SK-N-SH (cell line): Measurements from ENCODE around the gene MIDN. TPM values are rescaled to one million over a fixed set of nuclear protein-coding genes. Genes with fewer than 3 reads are reported as not detected.
A peak's percentile ranks its signal among the peaks of the same experiment; 100 is the strongest.

Source experiments
- CTCF ChIA-PET: fragments of 300-600, 350-600 bp; formaldehyde crosslinking; extraction: SDS; loops from one replicate; lab custom pipeline; 2021; lab: Yijun Ruan, JAX
- POLR2A ChIA-PET: fragments of 350-600 bp; sonication (Branson Sonifier 250); formaldehyde crosslinking; extraction: SDS; loops from one replicate; lab custom pipeline; 2020; ENCODE audit warnings: antibody characterized with exemption, inconsistent platforms; lab: Yijun Ruan, JAX
- DNase-seq: peaks from one replicate; pipeline ENCODE4 v3.0.0; 2012
- H2AFZ ChIP-seq: fragments of 200-600 bp; sonication (generic); 2 replicates; pipeline ENCODE4 v1.8.1; 2016; ENCODE audit warnings: antibody characterized with exemption, mild to moderate bottlenecking, low read depth
- H3F3A ChIP-seq: fragments of 200-600 bp; sonication (generic); replicated peaks from 2 replicates; pipeline ENCODE3; 2016; ENCODE audit warnings: antibody characterized with exemption, mild to moderate bottlenecking; ENCODE audit not compliant: insufficient read depth
- H3K27ac ChIP-seq, 2 experiments: fragments of 200-500 bp in 1 of 2; fragments of 200-600 bp in 1 of 2; sonication (Bioruptor generic) in 1 of 2; sonication (generic), shearing (Covaris generic) in 1 of 2; 2 replicates each; pipeline versions ENCODE4 v1.5.1 to v1.6.1; 2014 to 2016; ENCODE audit warnings: low read depth in 2 of 2, inconsistent platforms in 1 of 2, low read length in 1 of 2, mild to moderate bottlenecking in 1 of 2, mixed read lengths in 1 of 2
- H3K27me3 ChIP-seq: fragments of 200-600 bp; sonication (generic), shearing (Covaris generic); 2 replicates; pipeline ENCODE4 v1.6.1; 2016; ENCODE audit warnings: mixed run types; ENCODE audit not compliant: insufficient read depth
- H3K36me3 ChIP-seq, 2 experiments: fragments of 200-500 bp in 1 of 2; fragments of 200-600 bp in 1 of 2; sonication (Bioruptor generic) in 1 of 2; sonication (generic) in 1 of 2; replicated peaks in 1 of 2; 2 replicates each; pipeline versions ENCODE3 to v1.5.1; 2014 to 2016; ENCODE audit warnings: low read length in 1 of 2, mild to moderate bottlenecking in 1 of 2; ENCODE audit not compliant: insufficient read depth in 2 of 2, control insufficient read depth in 1 of 2
- H3K4me1 ChIP-seq, 2 experiments: fragments of 200-500 bp in 1 of 2; fragments of 200-600 bp in 1 of 2; sonication (Bioruptor generic) in 1 of 2; sonication (generic), shearing (Covaris generic) in 1 of 2; 2 replicates each; pipeline versions ENCODE4 v1.5.1 to v1.6.1; 2014 to 2016; ENCODE audit warnings: low read depth in 1 of 2, low read length in 1 of 2, mixed run types in 1 of 2; ENCODE audit not compliant: insufficient read depth in 2 of 2, control insufficient read depth in 1 of 2
- H3K4me2 ChIP-seq: fragments of 200-600 bp; sonication (generic), shearing (Covaris generic); 2 replicates; pipeline ENCODE4 v1.6.1; 2017; ENCODE audit warnings: mixed run types
- H3K4me3 ChIP-seq, 2 experiments: fragments of 200-500 bp in 1 of 2; fragments of 200-600 bp in 1 of 2; sonication (Bioruptor generic) in 1 of 2; sonication (generic), shearing (Covaris generic) in 1 of 2; 2 replicates each; pipeline versions ENCODE4 v1.5.1 to v1.8.1; 2014 to 2016; ENCODE audit warnings: low read depth in 2 of 2, inconsistent platforms in 1 of 2, low read length in 1 of 2, mild to moderate bottlenecking in 1 of 2, mixed read lengths in 1 of 2, moderate library complexity in 1 of 2
- H3K79me2 ChIP-seq: fragments of 200-600 bp; sonication (generic); 2 replicates; pipeline ENCODE4 v1.8.1; 2017; ENCODE audit warnings: mild to moderate bottlenecking; ENCODE audit not compliant: insufficient read depth
- H3K9ac ChIP-seq: fragments of 200-600 bp; sonication (generic); 2 replicates; pipeline ENCODE4 v1.6.1; 2017; ENCODE audit warnings: mixed run types
- H3K9me2 ChIP-seq: fragments of 200-600 bp; sonication (generic); 2 replicates; pipeline ENCODE4 v1.6.1; 2017; ENCODE audit warnings: mixed run types
- H3K9me3 ChIP-seq: fragments of 200-600 bp; sonication (generic); 2 replicates; pipeline ENCODE4 v1.6.1; 2017; ENCODE audit warnings: mixed run types, mild to moderate bottlenecking, moderate library complexity
- H4K20me1 ChIP-seq: fragments of 200-600 bp; sonication (generic); 2 replicates; pipeline ENCODE4 v1.6.1; 2017; ENCODE audit warnings: mild to moderate bottlenecking, mixed run types; ENCODE audit not compliant: insufficient read depth
- EP300 ChIP-seq, 2 experiments: IDR thresholded peaks; 2 replicates each; pipeline versions ENCODE4 v1.4.0 to v1.6.1; 2012; ENCODE audit warnings: borderline replicate concordance in 1 of 2, low read depth in 1 of 2, low read length in 1 of 2
- FOXJ3 ChIP-seq: sonication (generic); formaldehyde crosslinking; IDR thresholded peaks from 2 replicates; pipeline ENCODE4 v1.5.1; 2020; ENCODE audit warnings: mild to moderate bottlenecking, missing genetic modification reagents
- JUND ChIP-seq: IDR thresholded peaks from 2 replicates; pipeline ENCODE4 v1.4.0; 2012
- MEF2A ChIP-seq: IDR thresholded peaks from 2 replicates; pipeline ENCODE4 v1.4.0; 2012; ENCODE audit warnings: low read depth, borderline replicate concordance
- RAD21 ChIP-seq: IDR thresholded peaks from 2 replicates; pipeline ENCODE4 v1.6.1; 2012; ENCODE audit warnings: mild to moderate bottlenecking, low read length
- RXRA ChIP-seq: IDR thresholded peaks from 2 replicates; pipeline ENCODE4 v1.4.0; 2012; ENCODE audit warnings: low read depth, mild to moderate bottlenecking, borderline replicate concordance
- SMC3 ChIP-seq: IDR thresholded peaks from 2 replicates; pipeline ENCODE4 v1.6.1; 2012; ENCODE audit warnings: low read depth, low read length, improper control_type of control experiment
- TCF12 ChIP-seq: IDR thresholded peaks from 2 replicates; pipeline ENCODE4 v1.4.0; 2012
- YY1 ChIP-seq: IDR thresholded peaks from 2 replicates; pipeline ENCODE4 v1.4.0; 2012; ENCODE audit warnings: low read depth, mild to moderate bottlenecking
- WGBS: methylation state at CpG from one replicate; pipeline ENCODE4 v1.1.6; 2017; ENCODE audit warnings: low lambda C conversion rate; 5-methylcytosine and 5-hydroxymethylcytosine counted together
- polyA plus RNA-seq, 3 experiments: library from polyadenylated mRNA; depleted of rRNA; stranded (reverse); fragments of >200 nt; gene quantifications; 2 replicates each; pipeline ENCODE4 v1.2.3, GENCODE V29; 2012
- TF ChIP-seq, protein P1 (sequence below): IDR thresholded peaks from 2 replicates; pipeline ENCODE4; 2012
- TF ChIP-seq, protein P2 (sequence below): fragments of 200-600 bp; sonication (generic); IDR thresholded peaks from 2 replicates; pipeline ENCODE4 v1.6.1; 2017; ENCODE audit warnings: antibody characterized with exemption, mild to moderate bottlenecking, moderate library complexity
- TF ChIP-seq, protein P3 (sequence below): IDR thresholded peaks from 2 replicates; pipeline ENCODE4 v1.4.0; 2012; ENCODE audit warnings: low read depth, borderline replicate concordance
- TF ChIP-seq, protein P4 (sequence below): IDR thresholded peaks from 2 replicates; pipeline ENCODE4 v1.4.0; 2012; ENCODE audit warnings: low read depth

MIDN gene
- polyA plus RNA-seq, 1 of the 3 experiments (the other 2 are of a cell fraction): 13.9 TPM

DNA sequence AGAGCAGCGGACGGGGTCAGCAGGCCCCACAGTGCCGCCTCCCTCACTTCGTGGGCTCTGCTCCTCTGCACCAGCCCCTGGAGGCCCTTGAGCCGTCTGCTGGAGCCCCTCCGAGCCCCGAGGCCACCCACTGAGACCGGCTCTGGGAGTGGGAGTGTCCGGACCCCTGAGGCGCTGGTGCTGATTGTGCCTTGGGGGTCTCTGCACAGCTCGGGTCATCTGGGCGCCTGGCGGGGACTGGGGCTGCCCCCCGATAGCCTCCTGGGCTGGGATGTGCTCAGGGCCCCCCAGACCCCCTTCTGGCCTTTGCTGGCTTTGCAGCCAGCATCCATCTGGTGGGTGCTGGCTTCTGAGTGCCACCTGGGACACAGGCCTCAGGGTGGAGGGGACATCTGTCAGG, 26.0 kb upstream of the MIDN start:
- Histone ChIP-seq H4K20me1 (peaks cover 22% of the 10 kb centered on the region; the same call in 1 of the 2 replicates), H3K9me2 (no peaks in the 10 kb centered on the region), H3K79me2 (peaks cover 33% of the 10 kb centered on the region), H3K4me2 (no peak overlapping the region), H3K4me1 (peaks cover 0 to 5% of the 10 kb centered on the region in 2 experiments; a peak in 1 of 4 replicates), H3K27ac (no peak overlapping the region; a peak in 1 of 4 replicates), H3K9ac (no peak overlapping the region), H3K9me3 (no peaks in the 10 kb centered on the region), H3K4me3 (no peak overlapping the region; a peak in 1 of 4 replicates), H3F3A (peaks cover 6% of the 10 kb centered on the region), H2AFZ (no peak overlapping the region), H3K27me3 (no peaks in the 10 kb centered on the region), H3K36me3 (peaks cover 0 to 45% of the 10 kb centered on the region in 2 experiments)
- WGBS: 90% methylated on average over 2 of the region's 14 CpGs
- TF ChIP-seq TCF12: no peak
- TF ChIP-seq RXRA: no peak
- TF ChIP-seq SMC3: no peak
- no peak for TF ChIP-seq JUND
- TF ChIP-seq YY1: no peak
- TF ChIP-seq EP300 (IDR thresholded peaks at IDR 0.05; ENCODE audit: borderline replicate concordance in 1 of 2, low read depth in 1 of 2, low read length in 1 of 2): no peak
- no peak for TF ChIP-seq MEF2A
- no peak for TF ChIP-seq FOXJ3 (CRISPR knock-in tag)
- TF ChIP-seq, protein P1, sequence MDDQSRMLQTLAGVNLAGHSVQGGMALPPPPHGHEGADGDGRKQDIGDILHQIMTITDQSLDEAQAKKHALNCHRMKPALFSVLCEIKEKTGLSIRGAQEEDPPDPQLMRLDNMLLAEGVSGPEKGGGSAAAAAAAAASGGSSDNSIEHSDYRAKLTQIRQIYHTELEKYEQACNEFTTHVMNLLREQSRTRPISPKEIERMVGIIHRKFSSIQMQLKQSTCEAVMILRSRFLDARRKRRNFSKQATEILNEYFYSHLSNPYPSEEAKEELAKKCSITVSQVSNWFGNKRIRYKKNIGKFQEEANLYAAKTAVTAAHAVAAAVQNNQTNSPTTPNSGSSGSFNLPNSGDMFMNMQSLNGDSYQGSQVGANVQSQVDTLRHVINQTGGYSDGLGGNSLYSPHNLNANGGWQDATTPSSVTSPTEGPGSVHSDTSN: no peak
- POLR2A ChIA-PET: interaction anchor here (1.2 kb wide), 1 partner anchor 46 kb away, joined by 3 read pairs; no protein-coding TSS in a partner anchor
- peak; percentile 76 for DNase-seq
- CTCF ChIA-PET: interaction anchor here (0.9 to 7.0 kb wide), 17 partner anchors 8 to 267 kb away, joined by 3 to 82 read pairs (median 7); partner anchors contain the start of genes ATP5F1D, CBARP and CIRBP

DNA sequence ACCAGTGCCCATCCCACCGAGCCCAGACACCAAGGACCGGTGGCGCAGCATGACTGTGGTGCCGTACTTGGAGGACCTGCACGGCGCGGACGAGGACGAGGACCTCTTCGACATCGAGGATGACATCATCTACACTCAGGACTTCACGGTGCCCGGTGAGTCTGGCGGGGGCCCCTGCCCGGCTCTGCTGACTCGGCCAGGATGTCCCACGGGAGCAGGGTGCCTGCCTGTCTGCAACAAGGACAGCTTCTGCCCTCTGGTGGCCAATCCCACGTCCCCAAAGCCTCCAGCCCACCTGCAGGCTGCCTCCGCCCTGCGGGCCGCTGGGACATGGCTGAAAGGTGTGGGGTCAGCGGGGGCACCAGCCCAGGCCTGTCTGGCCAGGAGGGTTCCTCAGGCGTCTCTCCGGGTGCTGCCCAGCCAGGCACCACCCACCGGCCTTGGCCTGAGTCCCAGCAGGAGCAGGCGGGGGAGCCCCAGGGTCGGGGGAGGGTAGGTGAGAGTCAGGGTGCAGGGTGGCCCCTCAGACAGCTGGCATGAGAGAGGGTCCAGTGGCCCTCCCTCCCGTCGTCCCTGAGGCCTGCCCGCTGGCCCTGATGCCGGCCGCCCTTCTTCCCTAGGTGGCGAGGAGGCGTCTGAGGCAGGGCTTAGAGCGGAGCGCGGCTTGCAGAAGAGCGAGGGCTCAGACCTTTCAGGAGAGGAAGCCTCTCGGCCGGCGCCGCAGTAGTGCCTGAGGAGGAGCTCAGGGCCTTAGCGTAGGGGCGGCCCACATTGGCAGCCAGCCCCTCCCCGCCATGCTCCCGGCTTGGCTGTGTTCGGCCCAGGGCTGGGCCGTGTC, 25.1 kb upstream of the MIDN start:
- Histone ChIP-seq H3F3A (peaks cover 3% of the 10 kb centered on the region), H3K79me2 (peaks cover 25% of the 10 kb centered on the region), H3K9me2 (no peaks in the 10 kb centered on the region), H2AFZ (no peak overlapping the region), H3K4me3 (no peak overlapping the region; a peak in 1 of 4 replicates), H3K36me3 (peaks cover 0 to 53% of the 10 kb centered on the region in 2 experiments), H3K9ac (no peak overlapping the region), H3K4me1 (peaks cover 0 to 5% of the 10 kb centered on the region in 2 experiments; a peak in 1 of 4 replicates), H3K27me3 (no peaks in the 10 kb centered on the region), H3K27ac (no peak overlapping the region; a peak in 1 of 4 replicates), H4K20me1 (peaks cover 21% of the 10 kb centered on the region; the same call in 1 of the 2 replicates), H3K4me2 (no peak overlapping the region), H3K9me3 (no peaks in the 10 kb centered on the region)
- 78% methylated on average over 23 of the region's 48 CpGs for WGBS
- peak; percentile 76 for DNase-seq
- ChIA-PET CTCF (interaction anchor here (0.7 to 7.0 kb wide), 17 partner anchors 9 to 268 kb away, joined by 3 to 82 read pairs (median 5); partner anchors contain the start of genes ATP5F1D, CBARP and CIRBP), POLR2A (interaction anchor here (1.2 kb wide), 1 partner anchor 46 kb away, joined by 3 read pairs; no protein-coding TSS in a partner anchor)
- TF ChIP-seq, protein P2, sequence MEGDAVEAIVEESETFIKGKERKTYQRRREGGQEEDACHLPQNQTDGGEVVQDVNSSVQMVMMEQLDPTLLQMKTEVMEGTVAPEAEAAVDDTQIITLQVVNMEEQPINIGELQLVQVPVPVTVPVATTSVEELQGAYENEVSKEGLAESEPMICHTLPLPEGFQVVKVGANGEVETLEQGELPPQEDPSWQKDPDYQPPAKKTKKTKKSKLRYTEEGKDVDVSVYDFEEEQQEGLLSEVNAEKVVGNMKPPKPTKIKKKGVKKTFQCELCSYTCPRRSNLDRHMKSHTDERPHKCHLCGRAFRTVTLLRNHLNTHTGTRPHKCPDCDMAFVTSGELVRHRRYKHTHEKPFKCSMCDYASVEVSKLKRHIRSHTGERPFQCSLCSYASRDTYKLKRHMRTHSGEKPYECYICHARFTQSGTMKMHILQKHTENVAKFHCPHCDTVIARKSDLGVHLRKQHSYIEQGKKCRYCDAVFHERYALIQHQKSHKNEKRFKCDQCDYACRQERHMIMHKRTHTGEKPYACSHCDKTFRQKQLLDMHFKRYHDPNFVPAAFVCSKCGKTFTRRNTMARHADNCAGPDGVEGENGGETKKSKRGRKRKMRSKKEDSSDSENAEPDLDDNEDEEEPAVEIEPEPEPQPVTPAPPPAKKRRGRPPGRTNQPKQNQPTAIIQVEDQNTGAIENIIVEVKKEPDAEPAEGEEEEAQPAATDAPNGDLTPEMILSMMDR: peak; percentile 61
- TF ChIP-seq RAD21 (peak; percentile 39; the same call in 1 of the 2 replicates), SMC3 (peak; percentile 25; the same call in 1 of the 2 replicates), MEF2A (no peak), TCF12 (no peak)
- TF ChIP-seq, protein P3, sequence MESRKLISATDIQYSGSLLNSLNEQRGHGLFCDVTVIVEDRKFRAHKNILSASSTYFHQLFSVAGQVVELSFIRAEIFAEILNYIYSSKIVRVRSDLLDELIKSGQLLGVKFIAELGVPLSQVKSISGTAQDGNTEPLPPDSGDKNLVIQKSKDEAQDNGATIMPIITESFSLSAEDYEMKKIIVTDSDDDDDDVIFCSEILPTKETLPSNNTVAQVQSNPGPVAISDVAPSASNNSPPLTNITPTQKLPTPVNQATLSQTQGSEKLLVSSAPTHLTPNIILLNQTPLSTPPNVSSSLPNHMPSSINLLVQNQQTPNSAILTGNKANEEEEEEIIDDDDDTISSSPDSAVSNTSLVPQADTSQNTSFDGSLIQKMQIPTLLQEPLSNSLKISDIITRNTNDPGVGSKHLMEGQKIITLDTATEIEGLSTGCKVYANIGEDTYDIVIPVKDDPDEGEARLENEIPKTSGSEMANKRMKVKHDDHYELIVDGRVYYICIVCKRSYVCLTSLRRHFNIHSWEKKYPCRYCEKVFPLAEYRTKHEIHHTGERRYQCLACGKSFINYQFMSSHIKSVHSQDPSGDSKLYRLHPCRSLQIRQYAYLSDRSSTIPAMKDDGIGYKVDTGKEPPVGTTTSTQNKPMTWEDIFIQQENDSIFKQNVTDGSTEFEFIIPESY: no peak
- TF ChIP-seq, protein P4, sequence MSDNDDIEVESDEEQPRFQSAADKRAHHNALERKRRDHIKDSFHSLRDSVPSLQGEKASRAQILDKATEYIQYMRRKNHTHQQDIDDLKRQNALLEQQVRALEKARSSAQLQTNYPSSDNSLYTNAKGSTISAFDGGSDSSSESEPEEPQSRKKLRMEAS: no peak
